DMS153 (cell line): ENCODE data around the gene BSDC1.

Source experiments
- DNase-seq: peaks from one replicate; lab custom pipeline; 2025; lab: John Stamatoyannopoulos, UW

Gene BSDC1

GRCh38 chr1:32336963-32337675 lies 57.1 kb downstream of the BSDC1 start:
- no peak for DNase-seq

GRCh38 chr1:32336591-32336932 lies 57.7 kb downstream of the BSDC1 start:
- DNase-seq = no peak

- peak; percentile 74 for DNase-seq
Measured at GRCh38 chr1:32335790-32336590, 58.3 kb downstream of the BSDC1 start, which contains the start of gene MARCKSL1. Gene MARCKSL1, minus strand, starts transcription at chr1:32336233. Its CDS starts 200 bp downstream, at chr1:32336033.

GRCh38 chr1:32335535-32335789 lies 58.8 kb downstream of the BSDC1 start:
- no peak for DNase-seq

GRCh38 chr1:32334864-32335534 lies 59.2 kb downstream of the BSDC1 start:
- peak; percentile 54 for DNase-seq

- no peak for DNase-seq
Measured at GRCh38 chr1:32334274-32334861, 59.9 kb downstream of the BSDC1 start.

- no peak for DNase-seq
Measured at GRCh38 chr1:32333251-32333963, 60.8 kb downstream of the BSDC1 start.

- no peak for DNase-seq
Measured at GRCh38 chr1:32332290-32333079, 61.8 kb downstream of the BSDC1 start.

DNA sequence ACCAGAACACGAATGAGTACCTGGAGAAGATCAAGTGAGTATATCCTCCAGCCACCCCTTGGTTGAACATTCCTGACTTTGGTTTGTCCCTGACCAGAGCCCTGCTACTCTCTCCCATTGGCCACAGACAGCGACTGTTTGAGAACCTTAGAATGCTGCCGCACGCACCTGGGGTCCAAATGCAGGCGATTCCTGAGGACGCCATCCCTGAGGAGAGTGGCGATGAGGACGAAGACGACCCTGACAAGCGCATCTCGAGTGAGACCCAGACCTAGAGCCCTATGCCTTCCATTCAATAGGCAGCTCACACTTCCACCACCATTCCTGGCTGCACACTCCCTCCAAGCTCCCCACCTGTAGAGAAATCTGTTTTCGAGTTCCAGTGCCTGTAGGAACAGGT lies 62.7 kb downstream of the BSDC1 start:
- DNase-seq = no peak

DNA sequence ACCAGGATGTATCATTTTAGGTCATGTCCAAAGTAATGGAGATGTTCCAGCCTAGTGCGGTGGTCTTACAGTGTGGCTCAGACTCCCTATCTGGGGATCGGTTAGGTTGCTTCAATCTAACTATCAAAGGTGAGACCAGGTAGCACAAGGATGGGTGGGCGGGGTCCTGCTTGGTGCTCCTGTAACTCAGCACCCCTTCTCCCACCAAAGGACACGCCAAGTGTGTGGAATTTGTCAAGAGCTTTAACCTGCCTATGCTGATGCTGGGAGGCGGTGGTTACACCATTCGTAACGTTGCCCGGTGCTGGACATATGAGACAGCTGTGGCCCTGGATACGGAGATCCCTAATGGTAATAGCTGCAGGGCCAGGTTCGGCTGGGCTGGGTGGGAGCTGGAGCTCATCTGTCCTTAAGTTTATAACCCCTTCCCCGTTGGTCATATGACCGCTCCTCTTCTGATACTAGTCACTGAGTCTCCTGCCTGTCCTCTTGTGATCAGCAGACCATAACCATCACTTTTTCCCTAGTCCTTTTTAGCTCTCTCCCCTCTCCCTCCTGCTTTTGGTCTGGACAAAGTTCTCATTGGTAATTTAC lies 63.6 kb downstream of the BSDC1 start:
- no peak for DNase-seq

GRCh38 chr1:32329931-32330466 lies 64.2 kb downstream of the BSDC1 start:
- DNase-seq = no peak

- no peak for DNase-seq
Measured at GRCh38 chr1:32327204-32327603, 67.0 kb downstream of the BSDC1 start.

DNA sequence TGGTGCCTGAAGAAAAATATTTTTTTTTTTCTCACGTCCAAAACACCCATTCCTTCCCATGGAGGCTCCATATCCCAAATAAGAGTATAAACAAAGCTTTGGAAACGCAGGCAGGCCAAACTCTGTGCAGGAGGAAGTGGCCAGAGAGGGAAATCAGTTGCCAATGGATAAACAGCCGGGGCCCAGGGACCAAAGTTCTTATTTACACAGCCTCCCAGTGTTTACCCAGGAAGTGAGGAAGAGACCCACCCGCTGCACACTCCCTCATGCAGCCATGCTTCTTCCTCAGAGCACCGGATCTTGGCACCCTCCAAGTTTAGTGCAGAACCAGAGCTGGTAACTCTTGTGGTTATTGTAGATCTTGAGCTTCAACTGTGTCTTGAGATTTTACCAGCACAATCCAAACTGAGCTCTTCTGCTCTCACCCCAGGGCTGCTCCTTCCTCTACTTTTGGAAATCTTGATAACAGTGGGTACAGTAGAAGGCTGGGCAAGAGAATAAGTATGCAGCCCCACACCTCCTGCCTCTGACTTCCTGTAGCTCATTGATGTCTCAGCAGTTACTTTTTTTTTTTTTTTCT lies 72.4 kb downstream of the BSDC1 start:
- peak; percentile 41 for DNase-seq

DNA sequence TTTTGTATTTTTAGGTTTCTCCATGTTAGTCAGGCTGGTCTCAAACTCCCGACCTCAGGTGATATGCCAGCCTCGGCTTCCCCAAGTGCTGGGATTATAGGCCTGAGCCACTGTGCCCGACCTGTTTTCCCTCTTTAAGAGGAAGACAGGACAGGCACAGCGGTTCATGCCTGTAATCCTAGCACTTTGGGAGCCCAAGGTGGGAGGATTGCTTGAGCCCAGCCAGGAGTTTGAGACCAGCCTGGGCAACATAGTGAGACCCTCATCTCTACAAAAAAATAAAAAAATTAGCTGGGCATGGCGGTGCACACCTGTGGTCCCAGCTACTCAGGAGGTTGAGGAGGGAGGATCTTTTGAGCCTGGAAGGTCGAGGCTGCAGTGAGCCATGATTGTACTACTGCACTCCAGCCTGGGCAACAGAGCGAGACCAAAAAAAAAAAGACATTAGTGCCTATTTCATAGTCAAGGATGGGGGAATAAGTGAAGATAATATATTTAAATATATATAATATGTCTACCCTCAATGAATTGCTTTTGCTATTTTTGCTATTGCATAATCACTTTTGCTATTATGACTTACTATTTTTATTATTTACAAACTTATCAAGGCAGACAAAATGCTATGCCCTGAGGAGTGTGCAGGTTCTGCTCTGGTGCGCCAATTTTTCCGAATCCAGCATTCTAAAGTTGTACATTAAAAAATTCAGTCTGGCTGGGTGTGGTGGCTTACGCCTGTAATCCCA lies 75.9 kb downstream of the BSDC1 start:
- DNase-seq = no peak

DNA sequence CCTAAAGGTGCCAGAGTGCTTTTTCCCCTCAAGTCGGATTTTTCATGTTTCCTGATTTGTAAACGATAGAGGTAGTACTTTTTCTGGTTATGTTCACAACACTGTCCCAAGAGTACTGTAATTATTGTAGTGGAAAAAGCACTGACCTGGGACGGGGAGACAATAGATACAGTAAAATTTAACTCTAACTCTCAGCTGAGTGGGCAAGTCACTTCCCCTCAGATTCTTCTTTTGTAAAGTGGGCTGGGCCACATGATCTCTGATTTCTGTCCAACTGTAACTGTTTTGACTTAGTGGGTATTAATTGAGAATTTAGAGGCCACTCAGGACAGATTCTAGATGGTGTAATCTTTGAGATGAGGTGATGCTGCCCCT lies 77.4 kb downstream of the BSDC1 start:
- DNase-seq = no peak
